Astrocyte (in vitro differentiated cells and primary cell): Measurements from ENCODE around the gene TLCD5. TPM values are rescaled to one million over a fixed set of nuclear protein-coding genes. Genes with fewer than 3 reads are reported as not detected.

ENCODE experiments used
- DNase-seq: peaks from one replicate; pipeline ENCODE4 v3.0.0-alpha.2; 2010; ENCODE audit warnings: low read depth
- FAIRE-seq: peaks from 2 replicates; lab custom pipeline; 2011; peaks lifted over from hg19 to GRCh38; lab: Jason Lieb, UNC
- H2AFZ ChIP-seq: 2 replicates; pipeline ENCODE4 v1.6.0; 2012; ENCODE audit warnings: low read depth, low read length, inconsistent platforms
- H3K27ac ChIP-seq: 2 replicates; pipeline ENCODE4 v1.5.1; 2011; ENCODE audit warnings: low read depth, low read length, inconsistent platforms
- H3K27me3 ChIP-seq: 2 replicates; pipeline ENCODE4 v1.6.0; 2011; ENCODE audit warnings: low read length, inconsistent platforms; ENCODE audit not compliant: insufficient read depth
- H3K36me3 ChIP-seq: 2 replicates; pipeline ENCODE4 v1.5.1; 2011; ENCODE audit warnings: low read length, inconsistent platforms; ENCODE audit not compliant: insufficient read depth
- H3K4me1 ChIP-seq: 2 replicates; pipeline ENCODE4 v1.5.1; 2011; ENCODE audit warnings: low read length, inconsistent platforms; ENCODE audit not compliant: insufficient read depth
- H3K4me2 ChIP-seq: 2 replicates; pipeline ENCODE4 v1.6.0; 2012; ENCODE audit warnings: low read length, inconsistent platforms
- H3K4me3 ChIP-seq: 2 replicates; pipeline ENCODE4 v1.5.1; 2011; ENCODE audit warnings: low read depth, mild to moderate bottlenecking, low read length, inconsistent platforms; ENCODE audit not compliant: insufficient read depth
- H3K79me2 ChIP-seq: 2 replicates; pipeline ENCODE4 v1.6.0; 2012; ENCODE audit warnings: mild to moderate bottlenecking, low read length, inconsistent platforms; ENCODE audit not compliant: insufficient read depth
- H3K9ac ChIP-seq: 2 replicates; pipeline ENCODE4 v1.6.0; 2012; ENCODE audit warnings: mild to moderate bottlenecking, low read length, inconsistent platforms
- H3K9me3 ChIP-seq: 2 replicates; pipeline ENCODE4 v1.5.1; 2012; ENCODE audit warnings: low read depth, mild to moderate bottlenecking, low read length, inconsistent platforms; ENCODE audit not compliant: insufficient read depth
- H4K20me1 ChIP-seq: 2 replicates; pipeline ENCODE4 v1.6.0; 2012; ENCODE audit warnings: low read length, inconsistent platforms; ENCODE audit not compliant: insufficient read depth
- H3K27ac Mint-ChIP-seq: one replicate; pipeline ENCODE4 v1.8.0; 2021; ENCODE audit warnings: mild to moderate bottlenecking, mixed read lengths; ENCODE audit not compliant: unreplicated experiment
- H3K27me3 Mint-ChIP-seq: one replicate; pipeline ENCODE4 v1.8.0; 2021; ENCODE audit warnings: low read depth, mixed read lengths; ENCODE audit not compliant: unreplicated experiment
- H3K36me3 Mint-ChIP-seq: one replicate; pipeline ENCODE4 v1.8.0; 2021; ENCODE audit warnings: low read depth, mixed read lengths; ENCODE audit not compliant: unreplicated experiment
- H3K4me1 Mint-ChIP-seq: one replicate; pipeline ENCODE4 v1.8.0; 2021; ENCODE audit warnings: low read depth, mixed read lengths; ENCODE audit not compliant: unreplicated experiment
- H3K4me3 Mint-ChIP-seq: one replicate; pipeline ENCODE4 v1.8.0; 2021; ENCODE audit warnings: mild to moderate bottlenecking, moderate library complexity, mixed read lengths; ENCODE audit not compliant: unreplicated experiment
- H3K9me3 Mint-ChIP-seq: one replicate; pipeline ENCODE4 v1.8.0; 2021; ENCODE audit warnings: mild to moderate bottlenecking, mixed read lengths; ENCODE audit not compliant: unreplicated experiment
- EZH2 ChIP-seq: IDR thresholded peaks from 2 replicates; pipeline ENCODE4 v1.6.1; 2012; ENCODE audit warnings: mild to moderate bottlenecking, low read length, inconsistent platforms; ENCODE audit not compliant: insufficient read depth
- total RNA-seq: library from RNA; stranded (reverse); gene quantifications from 2 replicates; pipeline ENCODE4 v1.2.1, GENCODE V29; 2021
- TF ChIP-seq, protein P1 (sequence below): IDR thresholded peaks from 2 replicates; pipeline ENCODE4 v1.5.1; 2011; ENCODE audit warnings: low read depth, mild to moderate bottlenecking, inconsistent platforms, low read length, moderate library complexity; ENCODE audit not compliant: insufficient read depth

TLCD5 gene
- total RNA-seq, 1 donor from 2014 or later = 9.5 TPM

DNA sequence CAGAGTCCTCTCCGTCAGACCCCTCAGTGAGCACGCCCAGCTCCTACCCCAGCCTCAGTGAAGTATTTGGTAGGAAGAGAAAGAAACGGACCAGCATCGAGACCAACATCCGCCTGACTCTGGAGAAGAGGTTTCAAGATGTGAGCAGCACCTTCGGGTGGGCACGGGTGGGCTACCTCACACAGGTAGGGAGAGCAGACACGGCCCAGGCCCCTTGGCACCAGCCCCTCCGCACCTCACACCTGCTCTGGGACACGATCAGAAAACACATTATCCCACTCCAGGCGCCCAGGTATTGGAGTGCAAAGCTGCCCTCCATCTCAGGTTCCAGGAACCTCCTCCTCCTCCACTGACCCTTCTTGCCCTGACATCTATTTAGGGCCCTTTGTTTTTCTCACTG, 17.6 kb upstream of the TLCD5 start:
- H3K4me3 Mint-ChIP-seq = no peak overlapping the region
- TF ChIP-seq EZH2 = no peak
- TF ChIP-seq, protein P1, sequence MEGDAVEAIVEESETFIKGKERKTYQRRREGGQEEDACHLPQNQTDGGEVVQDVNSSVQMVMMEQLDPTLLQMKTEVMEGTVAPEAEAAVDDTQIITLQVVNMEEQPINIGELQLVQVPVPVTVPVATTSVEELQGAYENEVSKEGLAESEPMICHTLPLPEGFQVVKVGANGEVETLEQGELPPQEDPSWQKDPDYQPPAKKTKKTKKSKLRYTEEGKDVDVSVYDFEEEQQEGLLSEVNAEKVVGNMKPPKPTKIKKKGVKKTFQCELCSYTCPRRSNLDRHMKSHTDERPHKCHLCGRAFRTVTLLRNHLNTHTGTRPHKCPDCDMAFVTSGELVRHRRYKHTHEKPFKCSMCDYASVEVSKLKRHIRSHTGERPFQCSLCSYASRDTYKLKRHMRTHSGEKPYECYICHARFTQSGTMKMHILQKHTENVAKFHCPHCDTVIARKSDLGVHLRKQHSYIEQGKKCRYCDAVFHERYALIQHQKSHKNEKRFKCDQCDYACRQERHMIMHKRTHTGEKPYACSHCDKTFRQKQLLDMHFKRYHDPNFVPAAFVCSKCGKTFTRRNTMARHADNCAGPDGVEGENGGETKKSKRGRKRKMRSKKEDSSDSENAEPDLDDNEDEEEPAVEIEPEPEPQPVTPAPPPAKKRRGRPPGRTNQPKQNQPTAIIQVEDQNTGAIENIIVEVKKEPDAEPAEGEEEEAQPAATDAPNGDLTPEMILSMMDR = no peak
- H3K4me1 Mint-ChIP-seq = peaks cover 25% of the 10 kb centered on the region
- H3K4me1 ChIP-seq = peaks cover 24% of the 10 kb centered on the region
- no peaks in the 10 kb centered on the region for H3K27me3 ChIP-seq
- H3K27me3 Mint-ChIP-seq = peaks cover 9% of the 10 kb centered on the region
- H3K36me3 Mint-ChIP-seq = no peaks in the 10 kb centered on the region
- H3K36me3 ChIP-seq = no peaks in the 10 kb centered on the region
- FAIRE-seq (no peak), DNase-seq (no peak)
- no peak overlapping the region for H3K4me2 ChIP-seq
- H3K9me3 Mint-ChIP-seq = no peaks in the 10 kb centered on the region
- no peaks in the 10 kb centered on the region for H3K9me3 ChIP-seq
- peak overlapping the region; percentile 19 for H3K27ac ChIP-seq
- H3K4me3 ChIP-seq = no peak overlapping the region
- H2AFZ ChIP-seq = no peak overlapping the region
- no peaks in the 10 kb centered on the region for H3K79me2 ChIP-seq
- H3K9ac ChIP-seq = no peak overlapping the region
- H3K27ac Mint-ChIP-seq = no peak overlapping the region
- no peaks in the 10 kb centered on the region for H4K20me1 ChIP-seq

DNA sequence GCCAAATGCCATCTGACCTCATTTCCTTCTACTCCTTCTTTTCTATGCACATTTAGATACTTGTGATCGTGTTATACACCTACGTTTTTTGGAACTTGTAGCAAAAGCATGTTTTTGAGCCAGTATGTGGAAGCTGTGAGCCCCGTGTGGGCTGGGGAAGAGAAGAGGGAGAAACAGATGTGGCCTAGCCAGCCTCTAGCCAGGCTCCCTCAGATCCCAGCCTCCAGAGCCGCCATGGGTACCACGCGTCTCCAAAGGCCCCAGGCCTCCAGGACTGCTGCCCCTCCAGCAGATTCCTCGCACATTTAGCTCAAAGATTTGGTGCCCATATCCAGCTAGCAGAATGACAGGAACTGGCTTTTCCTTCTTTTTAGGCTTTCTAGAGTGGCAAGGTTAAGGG, 17.0 kb upstream of the TLCD5 start:
- H3K4me1 Mint-ChIP-seq = peaks cover 25% of the 10 kb centered on the region
- peaks cover 13% of the 10 kb centered on the region for H3K27me3 Mint-ChIP-seq
- DNase-seq (no peak), FAIRE-seq (no peak)
- H3K27ac Mint-ChIP-seq = no peak overlapping the region
- Histone ChIP-seq H3K9ac (no peak overlapping the region), H3K27ac (no peak overlapping the region), H3K27me3 (no peaks in the 10 kb centered on the region), H2AFZ (no peak overlapping the region), H4K20me1 (no peaks in the 10 kb centered on the region), H3K4me2 (no peak overlapping the region), H3K9me3 (no peaks in the 10 kb centered on the region), H3K79me2 (no peaks in the 10 kb centered on the region), H3K4me1 (peaks cover 24% of the 10 kb centered on the region), H3K4me3 (no peak overlapping the region), H3K36me3 (no peaks in the 10 kb centered on the region)
- TF ChIP-seq, protein P1 = no peak
- no peak for TF ChIP-seq EZH2
- no peak overlapping the region for H3K4me3 Mint-ChIP-seq
- H3K9me3 Mint-ChIP-seq = no peaks in the 10 kb centered on the region
- no peaks in the 10 kb centered on the region for H3K36me3 Mint-ChIP-seq

DNA sequence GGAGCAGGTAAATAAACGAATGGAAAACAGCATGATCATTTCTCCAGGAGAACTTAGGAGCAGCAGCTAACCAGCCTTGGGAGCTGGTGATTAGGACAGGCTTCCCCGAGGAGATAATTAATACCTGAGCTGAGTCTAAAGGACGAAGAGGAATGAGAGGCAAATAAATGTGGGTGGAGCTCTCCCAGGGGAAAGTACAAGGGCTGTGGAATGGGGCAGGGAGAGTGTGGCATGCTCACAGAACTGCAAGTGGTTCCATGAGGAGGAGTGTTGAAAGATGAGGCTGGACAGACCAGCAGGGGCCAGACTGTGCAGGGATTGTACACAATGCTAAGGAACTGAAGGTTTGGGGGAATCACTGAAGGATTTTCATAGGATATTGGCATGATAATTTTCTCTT, 14.2 kb upstream of the TLCD5 start:
- H3K79me2 ChIP-seq = no peaks in the 10 kb centered on the region
- H3K4me3 ChIP-seq = no peak overlapping the region
- H3K27me3 ChIP-seq = no peaks in the 10 kb centered on the region
- DNase-seq (no peak), FAIRE-seq (no peak)
- no peak overlapping the region for H2AFZ ChIP-seq
- TF ChIP-seq, protein P1 = no peak
- no peak for TF ChIP-seq EZH2
- Mint-ChIP-seq H3K36me3 (no peaks in the 10 kb centered on the region), H3K27me3 (peaks cover 10% of the 10 kb centered on the region), H3K27ac (no peak overlapping the region), H3K4me1 (peaks cover 12% of the 10 kb centered on the region), H3K4me3 (no peak overlapping the region), H3K9me3 (no peaks in the 10 kb centered on the region)
- H3K4me2 ChIP-seq = no peak overlapping the region
- no peaks in the 10 kb centered on the region for H3K9me3 ChIP-seq
- H3K36me3 ChIP-seq = no peaks in the 10 kb centered on the region
- no peak overlapping the region for H3K9ac ChIP-seq
- no peak overlapping the region for H3K27ac ChIP-seq
- peaks cover 14% of the 10 kb centered on the region for H3K4me1 ChIP-seq
- no peaks in the 10 kb centered on the region for H4K20me1 ChIP-seq
